K562 (cell line): Measurements from ENCODE around the gene LAMA3. TPM values are rescaled to one million over a fixed set of nuclear protein-coding genes. Genes with fewer than 3 reads are reported as not detected.

Source experiments
- ATAC-seq: fragments of 200-7000 bp; cut with Tn5 transposase; 3 replicates; pipeline ENCODE4 v1.9.1; 2020; ENCODE audit warnings: moderate library complexity
- BruUV-seq: library from RNA; stranded (reverse); fragments of 400-500 nt; replicated peaks from 2 replicates; lab custom pipeline; 2021; lab: Mats Ljungman, UMichigan
- CTCF ChIA-PET: fragments of 300-600 bp; formaldehyde crosslinking; extraction: SDS; loops from one replicate; lab custom pipeline; 2021; ENCODE audit warnings: low intra/inter-chr PET ratio; lab: Yijun Ruan, JAX
- POLR2A ChIA-PET: fragments of 300-600, 350-650 bp; sonication (Branson Sonifier 250); formaldehyde crosslinking; extraction: SDS; loops from one replicate; lab custom pipeline; 2021; ENCODE audit warnings: antibody characterized with exemption, inconsistent platforms; lab: Yijun Ruan, JAX
- DNase-seq, 4 experiments: peaks; one replicate each; pipeline versions ENCODE4 v3.0.0 to v3.0.0-alpha.2; 2011 to 2018; ENCODE audit warnings: low spot score in 3 of 4, mixed read lengths in 3 of 4; ENCODE audit errors: extremely low read depth in 1 of 4
- FAIRE-seq: peaks from 2 replicates; lab custom pipeline; 2011; peaks lifted over from hg19 to GRCh38; lab: Jason Lieb, UNC
- H2AFZ ChIP-seq: 2 replicates; pipeline ENCODE4 v1.6.0; 2011; ENCODE audit warnings: low read depth, low read length, control low read depth, inconsistent platforms
- H3K27ac ChIP-seq: fragments of 200-600 bp; 3 replicates; pipeline ENCODE4 v1.8.0; 2011; ENCODE audit warnings: low read depth, mild to moderate bottlenecking, control low read depth, inconsistent platforms, low read length, moderate library complexity, mixed read lengths; ENCODE audit errors: extremely low read depth
- H3K27me3 ChIP-seq, 2 experiments: fragments of 300-600 bp in 1 of 2; 2 replicates in 1 of 2; 3 replicates in 1 of 2; pipeline versions ENCODE4 v1.6.0 to v1.8.0; 2011; ENCODE audit warnings: inconsistent platforms in 2 of 2, low read length in 2 of 2, mild to moderate bottlenecking in 1 of 2, mixed read lengths in 1 of 2, moderate library complexity in 1 of 2; ENCODE audit not compliant: control insufficient read depth in 2 of 2, insufficient read depth in 2 of 2
- H3K36me3 ChIP-seq: fragments of 300-600 bp; 3 replicates; pipeline ENCODE4 v1.8.0; 2011; ENCODE audit warnings: mild to moderate bottlenecking, low read length, inconsistent platforms; ENCODE audit not compliant: control insufficient read depth, insufficient read depth
- H3K4me1 ChIP-seq, 2 experiments: fragments of 200-600 bp in 1 of 2; replicated peaks in 1 of 2; 2 replicates in 1 of 2; 3 replicates in 1 of 2; pipeline versions ENCODE4 v1.5.1 to v1.8.0; 2011; ENCODE audit warnings: inconsistent platforms in 2 of 2, low read length in 2 of 2, mild to moderate bottlenecking in 1 of 2, mixed read lengths in 1 of 2, moderate library complexity in 1 of 2; ENCODE audit not compliant: control insufficient read depth in 2 of 2, insufficient read depth in 2 of 2
- H3K4me2 ChIP-seq: 2 replicates; pipeline ENCODE4 v1.6.1; 2011; ENCODE audit warnings: low read length, control low read depth, inconsistent platforms, mixed read lengths; ENCODE audit not compliant: insufficient read depth
- H3K4me3 ChIP-seq: fragments of 200-600 bp; sonication (generic), shearing (Covaris generic); 2 replicates; pipeline ENCODE4 v1.5.1; 2016; ENCODE audit warnings: control low read depth, inconsistent platforms
- H3K79me2 ChIP-seq: fragments of 200-600 bp; 3 replicates; pipeline ENCODE4 v1.8.0; 2011; ENCODE audit warnings: low read length, inconsistent platforms; ENCODE audit not compliant: control insufficient read depth, insufficient read depth
- H3K9ac ChIP-seq, 2 experiments: 2 replicates each; pipeline versions ENCODE4 v1.6.0 to v1.6.1; 2011; ENCODE audit warnings: low read depth in 2 of 2, low read length in 2 of 2, control low read depth in 1 of 2, inconsistent platforms in 1 of 2, mild to moderate bottlenecking in 1 of 2, mixed read lengths in 1 of 2; ENCODE audit not compliant: insufficient read depth in 1 of 2
- H3K9me1 ChIP-seq: one replicate; pipeline ENCODE4 v1.6.0; 2011; ENCODE audit warnings: inconsistent platforms, mild to moderate bottlenecking, low read length, moderate library complexity; ENCODE audit not compliant: control insufficient read depth, insufficient read depth
- H3K9me3 ChIP-seq: replicated peaks from 2 replicates; pipeline ENCODE4 v1.5.1; 2011; ENCODE audit warnings: low read depth, low read length, inconsistent platforms; ENCODE audit not compliant: control insufficient read depth, insufficient read depth
- H4K20me1 ChIP-seq: replicated peaks from 2 replicates; pipeline ENCODE4 v1.6.1; 2011; ENCODE audit warnings: low read length, inconsistent platforms, mixed read lengths; ENCODE audit not compliant: control insufficient read depth, insufficient read depth
- CHD4 ChIP-seq: fragments of 200-600 bp; sonication (generic); IDR thresholded peaks from 3 replicates; pipeline ENCODE4 v1.6.1; 2012; ENCODE audit warnings: low read depth, mild to moderate bottlenecking, mixed read lengths, low read length, inconsistent platforms; ENCODE audit not compliant: insufficient read depth, insufficient replicate concordance, poor library complexity, severe bottlenecking
- EWSR1 ChIP-seq: fragments of 450-650 bp; IDR thresholded peaks from 2 replicates; pipeline ENCODE4 v1.6.1; 2018; ENCODE audit warnings: borderline replicate concordance, mild to moderate bottlenecking, low read depth, moderate library complexity; ENCODE audit not compliant: partially characterized antibody
- HCFC1 ChIP-seq: IDR thresholded peaks from 2 replicates; pipeline ENCODE4 v1.6.1; 2012; ENCODE audit warnings: low read depth, low read length, improper control_type of control experiment
- KLF13 ChIP-seq: fragments of 450-650 bp; IDR thresholded peaks from 2 replicates; pipeline ENCODE4 v1.6.1; 2016; ENCODE audit warnings: missing genetic modification characterization, low read depth, mild to moderate bottlenecking, missing compliant biosample characterization, moderate library complexity, borderline replicate concordance
- PURB ChIP-seq: sonication (generic); formaldehyde crosslinking; IDR thresholded peaks from 2 replicates; pipeline ENCODE4 v1.9.0; 2021; ENCODE audit warnings: low read depth, mild to moderate bottlenecking, missing genetic modification reagents
- RBM25 ChIP-seq: fragments of 200-400 bp; formaldehyde crosslinking; IDR thresholded peaks from 2 replicates; pipeline ENCODE4 v1.6.1; 2018; ENCODE audit warnings: low read length, low read depth, moderate library complexity; ENCODE audit not compliant: severe bottlenecking
- TEAD1 ChIP-seq, 2 experiments: fragments of 450-650 bp in 1 of 2; sonication (generic) in 1 of 2; formaldehyde crosslinking; IDR thresholded peaks; 2 replicates each; pipeline versions ENCODE4 v1.4.0 to v1.8.0; 2020 to 2022; ENCODE audit warnings: mild to moderate bottlenecking in 2 of 2, missing genetic modification reagents in 1 of 2
- ZNF668 ChIP-seq: fragments of 250-450 bp; sonication (Bioruptor Pico); IDR thresholded peaks from 2 replicates; pipeline ENCODE4 v1.8.0; 2022; ENCODE audit warnings: mild to moderate bottlenecking, inconsistent platforms
- WGBS: fragments of 100-300 bp; shearing (Covaris generic); methylation state at CpG from one replicate; pipeline ENCODE4 v1.1.6; 2016; ENCODE audit warnings: low coverage, mixed read lengths; ENCODE audit not compliant: insufficient coverage; ENCODE audit errors: missing lambda C conversion rate; 5-methylcytosine and 5-hydroxymethylcytosine counted together
- in situ Hi-C: fragments of 300-500 bp; cut with MboI; formaldehyde crosslinking; loops from 4 replicates; pipeline ENCODE4 v1.15.0; 2018; ENCODE audit warnings: inconsistent platforms, mixed read lengths
- intact Hi-C: fragments of 100-400 bp; cut with micrococcal nuclease; formaldehyde crosslinking; loops from 2 replicates; pipeline ENCODE4 v1.14.2; 2022
- polyA plus RNA-seq, 8 experiments: library from polyadenylated mRNA; depleted of rRNA in 4 of 8; stranded (reverse) in 5 of 8; unstranded in 3 of 8; fragments of >200 nt; fragmentation: Nextera tagmentation in 2 of 8; fragmentation: Illumina TruSeq in 1 of 8; extraction: Ambion mirVana in 2 of 8; extraction: Trizol in 1 of 8; gene quantifications; 2 replicates each; pipeline versions ENCODE4 v1.2.1 to v1.2.3, GENCODE V29; 2011 to 2014; ENCODE audit warnings: inconsistent platforms in 1 of 8, missing spikeins in 1 of 8
- total RNA-seq, 7 experiments: library from RNA; depleted of rRNA in 6 of 7; stranded (reverse); fragments of >200 nt in 6 of 7; fragmentation: Illumina TruSeq in 2 of 7; extraction: Trizol in 2 of 7; gene quantifications; 2 replicates each; pipeline versions ENCODE4 v1.2.1 to v1.2.3, GENCODE V29; 2011 to 2021; ENCODE audit warnings: low replicate concordance in 1 of 7

LAMA3 gene
- total and polyA plus RNA-seq, 9 of the 15 experiments (the other 6 are each of a cell fraction or from before 2014, with no cell fraction given) = 0.07 TPM; not detected in 8

DNA sequence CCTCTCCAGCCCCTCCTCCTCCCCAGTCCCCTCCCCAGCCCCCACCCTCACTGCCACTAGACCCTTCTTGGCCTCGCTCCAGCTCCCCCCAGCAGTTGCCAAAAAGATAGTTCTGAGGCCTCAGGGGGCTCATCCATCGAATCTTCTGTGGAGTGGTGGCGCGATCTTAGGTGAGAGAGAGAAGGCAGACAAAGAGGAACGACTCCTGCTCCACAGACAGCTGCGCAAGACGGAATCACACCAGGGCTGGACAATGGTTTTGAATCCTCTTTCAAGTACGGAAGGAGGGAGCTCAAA, 68.1 kb downstream of the LAMA3 start:
- Histone ChIP-seq H3K4me2 (no peak overlapping the region), H3K27me3 (peaks cover 4 to 7% of the 10 kb centered on the region in 2 experiments; a peak in 3 of 5 replicates), H3K4me1 (peaks cover 0 to 7% of the 10 kb centered on the region in 2 experiments; a peak in 2 of 5 replicates), H3K36me3 (no peaks in the 10 kb centered on the region), H3K9me1 (no peaks in the 10 kb centered on the region), H3K27ac (no peak overlapping the region), H2AFZ (no peak overlapping the region), H3K9ac (no peak overlapping the region), H3K9me3 (no peaks in the 10 kb centered on the region), H4K20me1 (no peaks in the 10 kb centered on the region), H3K4me3 (no peak overlapping the region), H3K79me2 (no peaks in the 10 kb centered on the region)
- CTCF ChIA-PET = no interaction called here
- no peak for DNase-seq
- intact Hi-C loops = no loop called here
- POLR2A ChIA-PET = no interaction called here
- in situ Hi-C loops = no loop called here
- no peak for FAIRE-seq
- BruUV-seq = no TSS peak
- ATAC-seq = no peak
- 6% methylated on average over 6 of the region's 8 CpGs for WGBS
- no peak for TF ChIP-seq KLF13
- no peak for TF ChIP-seq TEAD1 (CRISPR knock-in tag; IDR thresholded peaks at IDR 0.05)

- H3K4me1 ChIP-seq = peaks cover 0 to 7% of the 10 kb centered on the region in 2 experiments; a peak in 2 of 5 replicates
- H3K4me3 ChIP-seq = no peak overlapping the region
- WGBS = under 1% methylated on average over 14 of the region's 14 CpGs
- in situ Hi-C loops (no loop called here), intact Hi-C loops (no loop called here)
- no peaks in the 10 kb centered on the region for H3K9me1 ChIP-seq
- DNase-seq (no peak), FAIRE-seq (no peak), ATAC-seq (no peak)
- no peak overlapping the region for H3K9ac ChIP-seq
- no peak overlapping the region for H2AFZ ChIP-seq
- H3K27ac ChIP-seq = no peak overlapping the region
- ChIA-PET CTCF (no interaction called here), POLR2A (interaction anchor here (0.5 kb wide), 1 partner anchor 190 kb away, joined by 3 read pairs; no protein-coding TSS in a partner anchor)
- H3K36me3 ChIP-seq = no peaks in the 10 kb centered on the region
- no peaks in the 10 kb centered on the region for H4K20me1 ChIP-seq
- TF ChIP-seq HCFC1 = no peak
- TF ChIP-seq ZNF668 = no peak
- no peak for TF ChIP-seq RBM25
- TF ChIP-seq CHD4 = no peak
- TF ChIP-seq PURB (CRISPR knock-in tag) = no peak
- no peak for TF ChIP-seq EWSR1
- H3K4me2 ChIP-seq = no peak overlapping the region
- H3K9me3 ChIP-seq = no peaks in the 10 kb centered on the region
- H3K79me2 ChIP-seq = no peaks in the 10 kb centered on the region
- H3K27me3 ChIP-seq = peaks cover 4 to 7% of the 10 kb centered on the region in 2 experiments; a peak in 3 of 5 replicates
- BruUV-seq = no TSS peak
These were observed 69.0 kb downstream of the LAMA3 start for GRCh38 chr18:23758281-23758680.
